Stimulated activated CD4-positive, alpha-beta T cell treated with anti-CD3 and anti-CD28 coated beads, Interleukin-12 subunit alpha, Interleukin-12 subunit beta, amount 100 ng/mL, for 48 hours (primary cell): ENCODE data around the gene INA.
"Not testable (repeated sequence)": the region's sequence is repeated elsewhere in the genome, so short reads cannot be mapped to it uniquely, and the experiment has no call there.

Source experiments
- DNase-seq, 3 donors: peaks; one replicate each; pipeline ENCODE4 v3.0.0-alpha.2; 2020; ENCODE audit warnings: low read depth in 2 of 3, low spot score in 1 of 3

INA gene

GRCh38 chr10:103276896-103277712, at the start of gene INA:
Gene INA, plus strand, starts transcription at chr10:103277138. Its CDS starts 74 bp downstream, at chr10:103277212.
- DNase-seq = peak in 1 of 3 donors; percentile 20

DNA sequence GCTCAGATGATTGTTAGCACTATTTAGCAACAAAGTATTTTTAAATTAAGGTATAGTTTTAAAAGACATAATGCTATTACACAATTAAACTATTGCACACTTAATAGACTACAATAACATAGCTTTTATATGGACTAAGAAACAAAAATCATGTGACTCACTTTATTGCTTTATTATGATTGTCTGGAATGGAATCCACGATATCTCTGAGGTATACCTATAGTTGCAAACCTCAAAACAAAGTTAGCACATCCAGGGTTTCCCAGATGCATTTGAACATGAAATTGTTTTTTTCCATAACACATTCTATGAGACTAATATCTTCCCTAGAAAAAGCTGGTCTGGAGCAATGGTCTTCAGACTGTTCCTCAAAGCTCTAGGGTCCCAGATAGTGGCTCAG, 49.5 kb upstream of the INA start:
- no peak for DNase-seq

DNA sequence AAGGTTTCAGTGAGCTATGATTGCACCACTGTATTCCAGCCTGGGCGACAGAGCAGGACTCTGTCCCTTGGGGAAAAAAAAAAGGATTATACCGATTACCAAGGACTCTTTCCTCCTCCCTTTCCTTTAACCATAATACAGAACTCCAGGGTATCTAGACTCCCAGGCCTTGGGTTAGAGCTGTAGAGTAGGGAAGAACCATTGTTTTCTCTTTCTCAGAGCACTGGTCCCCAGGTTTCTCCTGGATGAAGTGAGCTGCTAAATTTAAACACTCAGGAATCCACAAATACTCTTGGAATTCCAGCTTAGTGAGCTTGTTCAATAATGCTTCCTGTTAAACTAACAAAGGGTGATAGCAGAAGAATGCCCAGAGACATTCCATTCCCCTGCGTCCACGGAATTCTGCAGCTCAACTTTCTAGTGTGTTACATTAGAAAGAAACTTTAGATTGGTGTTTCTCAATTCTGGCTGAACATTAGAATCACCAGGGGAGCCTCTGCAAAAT, 45.8 kb upstream of the INA start:
- no peak for DNase-seq

DNA sequence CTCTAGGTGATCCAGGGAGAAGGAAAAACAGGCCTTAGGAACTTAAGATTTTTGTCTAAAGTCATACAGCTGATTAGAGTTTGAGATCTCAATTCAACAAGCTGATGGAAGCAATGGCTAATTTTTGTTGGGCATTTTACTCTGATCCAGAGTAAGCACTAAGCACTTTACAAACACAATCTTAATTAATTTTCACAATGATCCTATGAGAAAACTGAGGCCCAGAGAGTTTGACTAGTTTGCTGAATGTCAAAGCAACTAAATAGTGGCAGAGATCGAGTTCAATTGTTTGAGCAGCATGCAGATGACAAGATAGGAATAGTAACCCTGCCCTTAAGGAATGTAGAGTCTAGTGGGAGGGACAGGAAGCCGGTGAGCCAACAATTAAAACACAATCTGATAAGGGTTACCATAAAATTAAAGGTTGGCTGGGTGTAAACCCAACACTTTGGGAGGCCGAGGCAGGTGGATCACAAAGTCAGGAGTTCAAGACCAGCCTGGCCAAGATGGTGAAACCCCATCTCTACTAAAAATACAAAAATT, 44.7 kb upstream of the INA start:
- DNase-seq = no peak

DNA sequence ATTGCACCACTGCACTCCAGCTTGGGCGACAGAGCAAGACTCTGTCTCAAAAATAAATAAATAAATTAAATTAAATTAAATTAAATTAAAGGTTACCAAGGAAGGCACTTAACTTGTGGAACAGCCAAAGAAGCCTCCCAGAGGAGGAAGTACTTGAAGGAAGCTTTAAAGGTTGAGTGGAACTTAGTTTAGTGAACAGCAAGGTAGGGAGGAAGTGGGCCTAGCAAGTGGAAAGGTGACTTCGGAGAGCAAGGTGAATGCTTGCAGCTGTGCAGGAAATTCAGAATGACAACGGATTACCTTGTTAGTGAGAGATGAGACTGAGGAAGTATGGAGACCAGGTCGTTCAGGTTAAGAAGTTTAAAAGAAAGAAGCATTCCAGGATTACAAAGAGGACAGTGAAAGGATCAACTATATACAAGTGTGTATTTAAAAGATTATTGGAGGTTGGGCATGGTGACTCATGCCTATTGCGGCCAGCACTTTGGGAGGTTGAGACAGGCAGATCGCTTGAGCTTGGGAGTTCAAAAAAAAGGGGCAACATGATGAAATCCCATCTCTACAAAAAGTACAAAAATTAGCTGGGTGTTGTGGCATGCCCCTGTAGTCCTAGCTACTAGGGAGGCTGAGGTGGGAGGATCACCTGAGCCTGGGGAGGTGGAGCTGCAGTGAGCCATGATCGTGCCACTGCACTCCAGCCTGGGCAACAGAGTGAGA, 44.0 kb upstream of the INA start:
- no peak for DNase-seq

DNA sequence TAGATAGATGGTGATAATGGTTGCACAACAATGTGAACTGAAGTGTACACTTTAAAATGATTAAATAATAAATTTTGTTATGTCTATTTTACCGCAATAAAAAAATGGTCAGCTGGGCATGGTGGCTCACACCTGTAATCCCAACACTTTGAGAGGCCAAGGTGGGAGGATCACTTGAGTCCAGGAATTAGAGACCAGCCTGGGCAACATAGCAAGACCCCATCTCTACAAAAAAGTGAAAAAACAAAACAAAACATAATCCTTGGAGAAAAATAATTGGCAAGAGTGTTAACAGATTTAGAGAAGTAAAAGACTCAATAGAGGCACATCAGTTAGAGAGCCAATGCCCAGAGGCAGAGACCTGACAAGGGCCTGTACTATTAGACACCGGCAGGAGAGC, 41.2 kb upstream of the INA start:
- DNase-seq = no peak

GRCh38 chr10:103238506-103239252, 38.3 kb upstream of the INA start:
- DNase-seq = no peak

DNA sequence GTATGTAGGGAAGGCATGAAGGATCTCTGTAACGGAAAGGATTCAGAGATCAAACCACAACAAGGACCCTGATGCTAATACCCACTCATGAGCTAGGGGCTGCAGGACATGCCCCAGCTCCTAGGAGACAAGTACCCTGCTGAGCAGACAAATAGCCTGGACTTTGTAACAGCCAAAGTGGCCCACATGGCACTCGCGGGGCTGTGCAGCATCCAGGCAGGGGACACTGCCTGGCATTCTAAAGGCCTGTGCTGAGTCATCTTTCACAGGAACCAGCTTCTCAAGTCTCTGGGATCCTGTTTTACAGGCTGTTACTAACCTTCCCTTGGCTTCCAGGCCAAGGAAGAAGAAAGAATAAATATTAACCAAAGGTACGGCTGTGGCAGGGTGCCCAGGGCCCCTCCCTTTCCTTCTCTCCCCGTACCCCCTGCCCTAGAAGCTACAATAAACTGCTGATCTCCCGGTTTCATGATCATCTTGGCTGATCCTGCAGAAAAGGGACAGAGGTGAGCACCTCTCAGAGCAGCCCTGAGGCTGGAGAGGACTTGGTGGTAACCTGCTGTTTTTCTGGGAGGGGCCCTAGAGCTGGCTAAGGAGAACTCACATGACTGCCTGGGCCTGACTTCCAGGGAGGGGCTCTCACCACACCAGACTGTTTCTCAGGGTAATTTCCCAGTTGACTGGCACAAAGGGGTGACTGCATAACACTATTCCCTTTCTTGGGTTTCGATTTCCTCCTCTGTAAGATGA, 35.5 kb upstream of the INA start:
- DNase-seq = no peak

DNA sequence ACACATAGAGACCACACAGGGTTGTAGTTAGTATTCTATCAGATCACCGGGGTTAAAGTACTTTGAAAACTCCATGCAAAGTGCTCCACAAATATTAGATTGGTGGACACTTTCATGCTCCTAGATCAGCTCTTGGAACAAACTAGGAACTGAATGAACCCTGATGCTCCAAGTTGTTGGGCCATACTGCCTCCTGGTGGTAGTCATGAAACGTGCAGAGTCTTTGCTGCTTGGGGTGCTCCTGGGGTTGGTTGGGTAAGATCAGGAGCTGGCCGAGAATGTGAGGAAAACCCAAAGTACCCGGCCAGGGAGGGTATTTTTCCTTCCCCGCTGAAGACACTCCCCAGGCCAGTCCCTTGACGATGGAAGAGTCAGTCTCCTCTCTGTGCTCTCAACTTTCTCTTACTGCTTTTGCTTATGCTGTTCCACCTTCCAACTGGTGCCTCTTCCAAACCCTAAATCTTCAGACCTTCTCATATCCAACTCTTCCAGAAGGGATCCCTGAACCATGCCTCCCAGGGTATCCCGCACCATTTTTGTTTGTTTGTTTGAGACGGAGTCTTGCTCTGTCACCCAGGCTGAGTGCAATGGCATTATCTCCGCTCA, 32.2 kb upstream of the INA start:
- DNase-seq = peak; percentile 39 to 65 (median 44)

- not testable (repeated sequence) for DNase-seq
These were observed 31.4 kb upstream of the INA start, which contains the start of gene RPEL1 for GRCh38 chr10:103245587-103245986. Gene RPEL1, plus strand, starts transcription at chr10:103245887. Its CDS starts 110 bp downstream, at chr10:103245997.

DNA sequence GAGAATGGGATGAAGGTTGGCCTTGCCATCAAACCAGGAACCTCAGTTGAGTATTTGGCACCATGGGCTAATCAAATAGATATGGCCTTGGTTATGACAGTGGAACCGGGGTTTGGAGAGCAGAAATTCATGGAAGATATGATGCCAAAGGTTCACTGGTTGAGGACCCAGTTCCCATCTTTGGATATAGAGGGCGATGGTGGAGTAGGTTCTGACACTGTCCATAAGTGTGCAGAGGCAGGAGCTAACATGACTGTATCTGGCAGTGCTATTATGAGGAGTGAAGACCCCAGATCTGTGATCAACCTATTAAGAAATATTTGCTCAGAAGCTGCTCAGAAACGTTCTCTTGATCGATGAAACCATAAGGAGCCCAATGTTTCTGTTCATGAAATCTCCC, 30.6 kb upstream of the INA start:
- no peak for DNase-seq

DNA sequence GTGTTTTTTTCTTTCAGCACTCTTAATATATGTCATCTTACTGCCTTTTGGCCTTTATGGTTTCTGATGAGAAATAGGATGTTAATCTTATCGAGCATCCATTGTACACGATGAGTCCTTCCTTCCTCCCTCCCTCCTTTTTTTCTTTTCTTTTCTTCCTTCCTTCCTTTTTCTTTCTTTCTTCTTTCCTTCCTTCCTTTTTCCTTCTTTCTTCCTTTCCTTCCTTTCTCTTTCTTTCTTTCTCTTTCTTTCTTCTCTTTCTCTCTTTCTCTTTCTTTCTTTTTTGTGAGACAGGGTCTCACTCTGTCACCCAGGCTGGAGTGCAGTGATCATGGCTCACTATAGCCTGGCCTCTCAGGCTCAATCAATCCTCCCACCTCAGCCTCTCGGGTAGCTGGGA, 22.8 kb upstream of the INA start:
- no peak for DNase-seq

- DNase-seq = no peak
These were observed 22.2 kb upstream of the INA start for GRCh38 chr10:103254538-103255325.

DNA sequence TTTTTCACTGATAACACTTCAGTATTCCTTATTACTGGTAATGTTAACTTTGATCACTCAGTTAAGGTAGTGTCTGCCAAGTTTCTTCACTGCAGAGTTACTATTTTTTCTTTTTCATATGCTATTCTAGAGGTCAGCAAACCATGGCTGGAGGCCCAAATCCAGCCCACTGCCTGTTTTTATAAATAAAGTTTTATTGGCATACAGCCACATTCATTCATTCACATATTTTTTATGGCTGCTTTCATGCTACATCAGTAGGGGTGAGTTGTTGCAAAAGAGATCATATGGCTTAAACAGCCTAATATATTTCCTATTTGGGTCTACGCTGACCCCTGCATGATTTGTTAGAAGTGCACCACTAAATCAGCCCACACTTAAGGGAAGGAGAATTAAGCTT, 20.3 kb upstream of the INA start:
- no peak for DNase-seq

GRCh38 chr10:103257812-103258211, 19.1 kb upstream of the INA start:
- DNase-seq = no peak

DNA sequence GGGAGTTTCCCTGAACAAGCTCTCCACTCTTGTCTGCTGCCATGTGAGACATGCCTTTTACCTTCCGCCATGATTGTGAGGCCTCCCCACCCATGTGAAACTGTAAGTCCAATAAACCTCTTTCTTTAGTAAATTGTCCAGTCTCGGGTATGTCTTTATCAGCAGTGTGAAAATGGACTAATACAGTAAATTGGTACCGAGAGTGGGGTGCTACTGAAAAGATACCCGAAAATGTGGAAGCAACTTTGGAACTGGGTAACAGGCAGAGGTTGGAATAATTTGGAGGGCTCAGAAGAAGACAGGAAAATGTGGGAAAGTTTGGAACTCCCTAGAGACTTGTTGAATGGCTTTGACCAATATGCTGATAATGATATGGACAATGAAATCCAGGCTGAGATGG, 18.0 kb upstream of the INA start:
- DNase-seq = not testable (repeated sequence)

DNA sequence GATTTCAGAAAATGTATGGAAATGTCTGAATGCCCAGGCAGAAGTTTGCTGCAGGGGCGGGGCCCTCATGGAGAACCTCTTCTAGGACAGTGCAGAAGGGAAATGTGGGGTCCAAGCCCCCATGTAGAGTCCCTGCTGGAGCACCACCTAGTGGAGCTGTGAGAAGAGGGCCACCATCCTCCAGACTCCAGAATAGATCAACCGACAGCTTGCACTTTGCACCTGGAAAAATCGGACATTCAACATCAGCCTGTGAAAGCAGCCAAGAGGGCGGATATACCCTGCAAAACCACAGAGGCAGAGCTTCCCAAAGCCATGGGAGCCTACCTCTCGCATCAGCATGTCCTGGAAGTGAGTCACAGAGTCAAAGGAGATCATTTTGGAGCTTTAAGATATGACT, 16.9 kb upstream of the INA start:
- no peak for DNase-seq

DNA sequence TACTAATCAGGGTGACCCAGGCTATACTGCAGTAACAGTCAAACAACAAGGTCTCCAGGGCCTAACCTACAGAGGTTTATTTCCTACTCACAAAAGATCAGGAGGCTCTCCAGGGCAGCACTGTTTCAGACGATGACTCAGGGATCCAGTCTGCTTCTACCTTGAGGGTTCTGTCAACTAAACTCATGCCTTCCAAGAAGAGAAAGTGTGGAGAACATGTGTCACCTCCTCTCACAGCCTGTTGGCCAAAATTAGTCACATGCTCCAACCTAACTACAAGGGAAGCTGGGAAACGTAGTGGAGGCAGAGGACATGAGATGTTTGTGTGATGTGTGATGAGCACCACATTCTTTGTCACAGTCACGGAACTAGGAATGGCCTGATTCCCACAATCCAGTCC, 14.7 kb upstream of the INA start:
- no peak for DNase-seq

GRCh38 chr10:103265717-103266329, 11.1 kb upstream of the INA start:
- DNase-seq = peak in 1 of 3 donors; percentile 37
